Measurements from ENCODE around the gene NOL12. TPM values are rescaled to one million over a fixed set of nuclear protein-coding genes. Genes with fewer than 3 reads are reported as not detected.

Gene NOL12
- total RNA-seq, 1 experiment from 2014 or later = 47.1 TPM

DNA sequence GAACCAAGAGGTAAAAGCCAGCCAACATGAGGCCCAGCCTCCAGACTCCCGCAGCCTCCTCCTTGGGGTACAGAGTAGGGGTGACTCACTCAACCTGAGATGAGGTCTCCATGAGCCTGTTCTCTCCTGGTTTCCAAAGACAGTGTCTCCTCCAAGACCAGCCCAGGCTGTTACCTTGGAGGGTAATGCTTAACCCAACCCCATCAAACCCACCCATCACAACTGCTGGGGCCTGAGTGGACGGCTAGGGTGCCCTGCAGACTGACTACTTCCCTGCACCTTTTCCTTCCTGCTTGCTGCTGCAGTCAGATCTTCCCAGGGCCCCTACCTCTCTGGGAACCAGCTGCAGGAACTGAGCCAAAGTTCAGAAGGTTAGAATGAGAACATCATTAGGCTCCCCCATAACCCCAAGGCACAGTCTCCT, 5.1 kb upstream of the NOL12 start:
- no peak overlapping the region for H3K27ac Mint-ChIP-seq (ENCODE audit: low read depth, unreplicated experiment)
- BruUV-seq (replicated peaks) = no TSS peak
- intact Hi-C loops (cut with micrococcal nuclease) = loop anchor here (1.0 to 2.0 kb wide), 3 partner anchors 38 to 112 kb away; no protein-coding TSS in a partner anchor
- peak; percentile 36 for DNase-seq (ENCODE audit: unreplicated experiment)
- no peak overlapping the region for H3K4me3 Mint-ChIP-seq (ENCODE audit: unreplicated experiment)
- no peaks in the 10 kb centered on the region for H3K9me3 Mint-ChIP-seq (ENCODE audit: unreplicated experiment)
- peaks cover 31% of the 10 kb centered on the region for H3K36me3 Mint-ChIP-seq (ENCODE audit: insufficient read depth, unreplicated experiment)
- peaks cover 25% of the 10 kb centered on the region for H3K4me1 Mint-ChIP-seq (ENCODE audit: insufficient read depth, unreplicated experiment)
- H3K27me3 Mint-ChIP-seq (ENCODE audit: insufficient read depth, unreplicated experiment) = no peaks in the 10 kb centered on the region
- POLR2A ChIA-PET = interaction anchor here (0.6 to 1.6 kb wide), 5 partner anchors 15 to 95 kb away, joined by 3 to 14 read pairs (median 4); partner anchors contain the start of gene PDXP
- TF ChIP-seq, protein P1, sequence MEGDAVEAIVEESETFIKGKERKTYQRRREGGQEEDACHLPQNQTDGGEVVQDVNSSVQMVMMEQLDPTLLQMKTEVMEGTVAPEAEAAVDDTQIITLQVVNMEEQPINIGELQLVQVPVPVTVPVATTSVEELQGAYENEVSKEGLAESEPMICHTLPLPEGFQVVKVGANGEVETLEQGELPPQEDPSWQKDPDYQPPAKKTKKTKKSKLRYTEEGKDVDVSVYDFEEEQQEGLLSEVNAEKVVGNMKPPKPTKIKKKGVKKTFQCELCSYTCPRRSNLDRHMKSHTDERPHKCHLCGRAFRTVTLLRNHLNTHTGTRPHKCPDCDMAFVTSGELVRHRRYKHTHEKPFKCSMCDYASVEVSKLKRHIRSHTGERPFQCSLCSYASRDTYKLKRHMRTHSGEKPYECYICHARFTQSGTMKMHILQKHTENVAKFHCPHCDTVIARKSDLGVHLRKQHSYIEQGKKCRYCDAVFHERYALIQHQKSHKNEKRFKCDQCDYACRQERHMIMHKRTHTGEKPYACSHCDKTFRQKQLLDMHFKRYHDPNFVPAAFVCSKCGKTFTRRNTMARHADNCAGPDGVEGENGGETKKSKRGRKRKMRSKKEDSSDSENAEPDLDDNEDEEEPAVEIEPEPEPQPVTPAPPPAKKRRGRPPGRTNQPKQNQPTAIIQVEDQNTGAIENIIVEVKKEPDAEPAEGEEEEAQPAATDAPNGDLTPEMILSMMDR (IDR thresholded peaks at IDR 0.05; ENCODE audit: unreplicated experiment) = no peak
- CTCF ChIA-PET = interaction anchor here (0.6 to 9.1 kb wide), 14 partner anchors 9 to 95 kb away, joined by 3 to 113 read pairs (median 3); partner anchors contain the start of gene PDXP

DNA sequence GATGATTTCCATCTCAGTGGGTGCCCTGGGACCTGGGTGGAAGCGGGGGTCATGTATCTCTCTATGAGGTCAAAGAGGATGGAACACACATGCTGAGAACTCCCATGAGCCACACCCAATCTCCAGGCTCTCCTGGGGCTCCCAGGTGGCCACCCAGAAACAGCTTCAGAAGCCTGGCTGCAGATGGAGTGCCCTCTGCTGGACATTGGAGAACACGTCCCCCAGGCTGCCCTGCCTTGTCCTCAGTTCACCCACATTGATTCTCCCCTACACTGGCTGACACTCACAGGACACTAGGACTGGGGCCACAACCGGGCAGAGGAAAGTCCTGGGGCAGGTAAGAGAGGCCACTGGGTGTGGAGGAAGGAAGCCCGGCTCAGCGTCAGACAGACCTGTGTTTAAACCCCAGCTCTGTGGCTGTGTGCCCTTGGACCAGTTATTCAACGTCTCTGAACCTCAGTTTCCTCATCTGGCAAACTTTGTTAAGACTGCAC, 4.5 kb upstream of the NOL12 start:
- POLR2A ChIA-PET = interaction anchor here (0.7 to 1.6 kb wide), 6 partner anchors 14 to 94 kb away, joined by 3 to 14 read pairs (median 4); partner anchors contain the start of gene PDXP
- no TSS peak for BruUV-seq (replicated peaks)
- H3K27ac Mint-ChIP-seq (ENCODE audit: low read depth, unreplicated experiment) = no peak overlapping the region

DNA sequence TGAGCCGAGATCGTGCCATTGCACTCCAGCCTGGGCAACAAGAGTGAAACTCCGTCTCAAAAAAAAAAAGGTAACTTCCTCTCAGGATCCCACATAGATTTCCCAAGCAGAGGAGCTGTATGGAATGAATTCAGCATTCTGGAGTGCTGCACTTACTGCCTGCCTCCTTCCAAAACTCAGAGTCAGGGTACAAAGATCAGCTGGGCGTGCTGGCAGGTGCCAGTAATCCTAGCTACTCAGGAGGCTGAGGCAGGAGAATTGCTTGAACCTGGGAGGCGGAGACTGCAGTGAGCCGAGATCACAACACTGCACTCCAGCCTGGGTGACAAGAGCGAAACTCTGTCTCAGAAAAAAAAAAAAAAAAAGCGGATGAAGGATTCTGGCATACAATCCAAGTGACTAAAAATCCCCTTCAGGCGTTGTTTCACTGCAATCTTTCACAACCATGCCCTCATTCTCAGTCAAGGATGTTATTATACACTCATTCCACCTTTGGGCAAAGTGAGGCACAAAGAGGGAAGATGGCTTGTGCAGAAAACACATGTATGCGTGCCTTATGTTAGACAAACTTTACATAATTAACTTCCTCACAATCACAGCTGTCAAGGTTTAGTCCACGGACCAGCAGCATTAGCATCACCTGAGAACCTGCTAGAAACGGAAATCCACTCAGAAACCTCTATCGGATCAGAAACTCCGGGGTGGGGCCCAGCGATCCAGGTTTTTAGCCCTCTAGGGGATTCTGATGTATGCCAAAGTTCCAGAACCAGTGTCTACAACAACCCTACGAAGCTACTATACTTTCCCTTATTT, 1.1 kb upstream of the NOL12 start:
- BruUV-seq (replicated peaks) = no TSS peak
- DNase-seq (ENCODE audit: unreplicated experiment) = peak; percentile 76
- CTCF ChIA-PET = interaction anchor here (0.6 to 9.1 kb wide), 6 partner anchors 9 to 195 kb away, joined by 3 to 113 read pairs (median 4); no protein-coding TSS in a partner anchor
- H3K9me3 Mint-ChIP-seq (ENCODE audit: unreplicated experiment) = no peaks in the 10 kb centered on the region
- intact Hi-C loops (cut with micrococcal nuclease) = no loop called here
- TF ChIP-seq, protein P1 (IDR thresholded peaks at IDR 0.05; ENCODE audit: unreplicated experiment) = no peak
- peaks cover 27% of the 10 kb centered on the region for H3K4me1 Mint-ChIP-seq (ENCODE audit: insufficient read depth, unreplicated experiment)
- POLR2A ChIA-PET = interaction anchor here (0.7 to 5.3 kb wide), 13 partner anchors 9 to 123 kb away, joined by 3 to 35 read pairs (median 7); partner anchors contain the start of genes GCAT, GGA1, LGALS1 and PDXP
- H3K4me3 Mint-ChIP-seq (ENCODE audit: unreplicated experiment) = no peak overlapping the region
- peaks cover 25% of the 10 kb centered on the region for H3K36me3 Mint-ChIP-seq (ENCODE audit: insufficient read depth, unreplicated experiment)
- no peak overlapping the region for H3K27ac Mint-ChIP-seq (ENCODE audit: low read depth, unreplicated experiment)
- H3K27me3 Mint-ChIP-seq (ENCODE audit: insufficient read depth, unreplicated experiment) = no peaks in the 10 kb centered on the region

More for the DNA sequence above, 4.5 kb upstream of the NOL12 start:
- peaks cover 22% of the 10 kb centered on the region for H3K4me1 Mint-ChIP-seq (ENCODE audit: insufficient read depth, unreplicated experiment)
- intact Hi-C loops (cut with micrococcal nuclease) = loop anchor here (1.0 to 2.0 kb wide), 3 partner anchors 38 to 111 kb away; no protein-coding TSS in a partner anchor
- no peaks in the 10 kb centered on the region for H3K27me3 Mint-ChIP-seq (ENCODE audit: insufficient read depth, unreplicated experiment)
- peak; percentile 88 for DNase-seq (ENCODE audit: unreplicated experiment)
- no peak overlapping the region for H3K4me3 Mint-ChIP-seq (ENCODE audit: unreplicated experiment)
- CTCF ChIA-PET = interaction anchor here (0.6 to 9.1 kb wide), 17 partner anchors 10 to 107 kb away, joined by 3 to 113 read pairs (median 3); partner anchors contain the start of gene PDXP
- H3K36me3 Mint-ChIP-seq (ENCODE audit: insufficient read depth, unreplicated experiment) = peaks cover 31% of the 10 kb centered on the region
- TF ChIP-seq, protein P1 (IDR thresholded peaks at IDR 0.05; ENCODE audit: unreplicated experiment) = peak; percentile 91
- H3K9me3 Mint-ChIP-seq (ENCODE audit: unreplicated experiment) = no peaks in the 10 kb centered on the region

DNA sequence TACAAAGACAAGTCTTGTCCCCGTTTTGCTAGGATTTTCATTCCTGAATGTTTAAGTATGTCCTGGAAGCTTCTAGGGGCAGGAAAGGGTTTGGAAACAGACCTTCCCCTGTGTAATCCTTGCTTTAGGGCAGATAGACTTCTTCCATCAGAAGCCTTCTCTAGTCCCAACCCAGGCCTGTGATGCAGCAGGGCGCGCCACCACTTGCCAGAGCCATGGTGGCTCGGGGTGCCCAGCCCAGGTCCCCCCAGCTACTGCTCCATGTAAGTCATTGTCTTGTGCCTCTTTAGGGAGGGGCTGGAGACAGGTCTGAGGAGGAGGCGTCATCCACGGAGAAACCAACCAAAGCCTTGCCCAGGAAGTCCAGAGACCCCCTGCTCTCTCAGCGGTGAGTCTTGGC, 4.3 kb downstream of the NOL12 start:
- peaks cover 24% of the 10 kb centered on the region for H3K4me1 Mint-ChIP-seq (ENCODE audit: insufficient read depth, unreplicated experiment)
- H3K36me3 Mint-ChIP-seq (ENCODE audit: insufficient read depth, unreplicated experiment) = peaks cover 59% of the 10 kb centered on the region
- H3K27ac Mint-ChIP-seq (ENCODE audit: low read depth, unreplicated experiment) = no peak overlapping the region
- BruUV-seq (replicated peaks) = no TSS peak
- no peak overlapping the region for H3K4me3 Mint-ChIP-seq (ENCODE audit: unreplicated experiment)
- ChIA-PET CTCF (interaction anchor here (0.9 kb wide), 1 partner anchor 82 kb away, joined by 5 read pairs; the partner anchor contains the start of gene GGA1), POLR2A (interaction anchor here (2.1 kb wide), 1 partner anchor 33 kb away, joined by 6 read pairs; no protein-coding TSS in a partner anchor)
- intact Hi-C loops (cut with micrococcal nuclease) = no loop called here
- TF ChIP-seq, protein P1 (IDR thresholded peaks at IDR 0.05; ENCODE audit: unreplicated experiment) = no peak
- H3K27me3 Mint-ChIP-seq (ENCODE audit: insufficient read depth, unreplicated experiment) = no peaks in the 10 kb centered on the region
- H3K9me3 Mint-ChIP-seq (ENCODE audit: unreplicated experiment) = no peaks in the 10 kb centered on the region
- peak; percentile 19 for DNase-seq (ENCODE audit: unreplicated experiment)

Data from MCF 10A (cell line).